GDM1 (cell line): ENCODE measurements around the gene ZIC5.

Source experiments
- DNase-seq: peaks from one replicate; lab custom pipeline; 2025; lab: John Stamatoyannopoulos, UW

Gene ZIC5

DNA sequence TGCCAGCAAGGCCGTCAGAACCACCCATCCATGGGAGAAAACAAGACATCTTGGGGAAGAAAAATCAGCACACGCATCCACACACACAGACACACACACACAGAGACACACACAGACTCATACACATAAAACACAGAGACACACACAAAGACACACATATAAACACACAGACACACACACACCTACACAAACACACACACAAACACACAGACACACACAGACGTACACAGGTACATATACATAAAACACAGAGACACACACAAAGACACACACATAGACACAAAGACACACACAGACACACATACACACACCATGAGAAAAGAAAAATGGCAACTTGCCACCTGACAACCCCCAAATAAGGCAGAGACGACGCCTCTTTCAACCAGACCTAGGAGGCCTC, 40.6 kb downstream of the ZIC5 start:
- no peak for DNase-seq

DNA sequence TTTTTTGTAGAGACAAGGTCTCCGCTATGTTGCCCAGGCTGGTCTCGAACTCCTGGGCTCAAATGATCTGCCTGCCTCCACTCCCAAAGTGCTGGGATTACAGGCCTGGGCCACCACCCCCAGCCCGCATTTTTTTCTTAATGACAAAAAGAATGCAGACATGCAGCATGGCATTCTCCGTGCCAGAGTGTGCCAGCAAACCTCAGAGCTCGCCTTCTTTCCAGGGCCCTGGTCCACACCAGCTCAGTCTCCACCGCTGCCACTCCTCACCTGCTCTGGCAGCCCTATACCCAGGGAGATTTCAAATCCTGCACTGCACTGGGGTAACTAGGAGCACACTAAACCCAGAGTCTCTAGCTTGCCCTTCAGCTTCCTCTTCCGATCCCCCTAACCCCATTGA, 41.7 kb downstream of the ZIC5 start:
- no peak for DNase-seq

- DNase-seq = no peak
These were observed 45.4 kb downstream of the ZIC5 start for GRCh38 chr13:99926014-99926731.

DNA sequence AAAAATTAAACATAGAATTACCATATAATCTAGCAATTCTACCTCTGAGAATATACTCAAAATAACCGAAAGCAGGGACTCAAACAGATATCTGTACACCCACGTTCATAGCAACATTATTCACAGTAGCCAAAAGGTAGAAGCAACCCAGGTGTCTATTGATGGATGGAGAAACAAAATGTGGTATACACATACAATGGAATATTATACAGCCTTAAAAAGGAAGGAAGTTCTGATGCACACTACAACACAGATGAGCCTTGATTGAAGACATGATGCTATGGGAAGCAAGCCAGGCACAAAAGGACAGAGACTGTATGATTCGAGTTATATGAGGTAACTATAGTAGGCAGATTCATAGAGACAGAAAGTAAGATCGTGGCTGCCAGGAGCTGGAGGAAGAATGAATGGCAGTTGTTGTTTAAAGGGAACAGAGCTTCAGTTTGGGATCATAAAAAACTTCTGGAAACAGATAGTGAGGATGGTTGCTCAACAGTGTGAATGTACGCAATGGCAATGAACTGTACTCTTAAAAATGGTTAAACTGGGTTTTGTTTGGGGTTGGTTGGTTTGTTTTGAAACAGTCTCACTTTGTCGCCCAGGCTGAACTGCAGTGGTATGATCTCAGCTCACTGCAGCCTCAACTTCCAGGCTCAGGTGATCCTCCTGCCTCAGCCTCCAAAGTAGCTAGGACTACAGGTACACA, 47.5 kb downstream of the ZIC5 start:
- DNase-seq = no peak

- no peak for DNase-seq
These were observed 48.7 kb downstream of the ZIC5 start for GRCh38 chr13:99922631-99923404.

GRCh38 chr13:99919132-99919531, 52.4 kb downstream of the ZIC5 start:
- DNase-seq = no peak

GRCh38 chr13:99916366-99917103, 55.0 kb downstream of the ZIC5 start:
- DNase-seq = peak; percentile 37

- no peak for DNase-seq
These were observed 58.4 kb downstream of the ZIC5 start for GRCh38 chr13:99913167-99913566.
